Mammary epithelial cell (primary cell): Measurements from ENCODE around the gene SLC4A4.

Experiments used
- CTCF ChIP-seq, 2 donors: IDR thresholded peaks in 1 of 2; conservative IDR thresholded peaks in 1 of 2; 2 replicates each; pipeline ENCODE4 v1.5.1; 2011 to 2012; ENCODE audit warnings: inconsistent platforms in 2 of 2, low read length in 2 of 2, mild to moderate bottlenecking in 2 of 2, control low read depth in 1 of 2, low read depth in 1 of 2; ENCODE audit not compliant: insufficient read depth in 1 of 2; ENCODE audit errors: extremely low read depth in 1 of 2
- EZH2 ChIP-seq: IDR thresholded peaks from 2 replicates; pipeline ENCODE4 v1.6.1; 2012; ENCODE audit warnings: low read length, inconsistent platforms, borderline replicate concordance

- TF ChIP-seq CTCF (conservative IDR thresholded peaks at IDR 0.05 in 1 of 2, IDR thresholded peaks at IDR 0.05 in 1 of 2; ENCODE audit: extremely low read depth in 1 of 2, insufficient read depth in 1 of 2, low read depth in 1 of 2, low read length in 2 of 2), result no peak
- TF ChIP-seq EZH2, result no peak
Measured at GRCh38 chr4:71382900-71383560, 44.2 kb downstream of the SLC4A4 start.
